Astrocyte (in vitro differentiated cells and primary cell): Measurements from ENCODE around the gene ABCC1.

Source experiments
- EZH2 ChIP-seq: IDR thresholded peaks from 2 replicates; pipeline ENCODE4 v1.6.1; 2012; ENCODE audit warnings: mild to moderate bottlenecking, low read length, inconsistent platforms; ENCODE audit not compliant: insufficient read depth
- TF ChIP-seq, protein P1 (sequence below): IDR thresholded peaks from 2 replicates; pipeline ENCODE4 v1.5.1; 2011; ENCODE audit warnings: low read depth, mild to moderate bottlenecking, inconsistent platforms, low read length, moderate library complexity; ENCODE audit not compliant: insufficient read depth

DNA sequence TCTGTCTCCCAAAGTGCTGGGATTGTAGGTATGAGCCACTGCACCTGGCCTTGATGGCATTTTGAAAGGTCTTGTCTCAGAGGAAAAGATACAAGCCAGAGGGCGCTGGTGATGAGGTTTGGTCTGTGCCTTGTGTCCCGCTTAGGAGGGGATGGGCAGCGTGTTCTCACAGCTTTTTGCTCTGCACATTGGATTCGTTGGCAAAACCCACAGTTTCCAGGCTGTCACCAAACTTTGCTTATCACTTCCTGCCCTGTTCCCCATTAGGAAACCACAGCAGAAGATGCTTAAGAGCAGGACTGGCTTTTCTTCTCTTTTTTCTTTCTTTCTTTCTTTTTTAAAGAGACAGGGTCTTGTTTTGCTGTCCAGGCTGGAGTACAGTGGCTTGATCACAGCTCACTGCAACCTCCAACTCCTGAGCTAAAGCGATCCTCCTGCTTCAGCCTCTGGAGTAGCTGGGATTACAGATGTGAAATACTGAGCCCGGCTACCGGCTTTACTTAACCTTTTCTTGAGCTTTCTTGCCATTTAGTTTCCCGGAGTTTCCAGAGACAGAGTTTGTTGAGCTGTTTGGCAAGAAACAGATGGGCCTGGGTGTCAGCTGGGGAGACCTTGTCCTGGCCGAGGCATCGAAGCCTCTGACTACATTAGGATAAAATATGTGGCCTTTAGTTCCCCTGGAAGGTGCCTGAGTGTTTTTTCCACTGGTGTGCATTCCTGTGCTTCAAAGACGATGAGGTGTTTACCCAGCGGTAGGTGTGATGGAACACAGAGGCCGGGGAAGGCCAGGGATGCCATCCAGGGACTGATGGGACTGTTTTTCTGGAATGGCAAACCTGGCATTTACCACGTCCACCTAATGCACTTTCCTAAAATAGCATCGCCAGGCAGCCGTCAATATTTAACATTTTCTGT, 112.9 kb downstream of the ABCC1 start:
- TF ChIP-seq, protein P1, sequence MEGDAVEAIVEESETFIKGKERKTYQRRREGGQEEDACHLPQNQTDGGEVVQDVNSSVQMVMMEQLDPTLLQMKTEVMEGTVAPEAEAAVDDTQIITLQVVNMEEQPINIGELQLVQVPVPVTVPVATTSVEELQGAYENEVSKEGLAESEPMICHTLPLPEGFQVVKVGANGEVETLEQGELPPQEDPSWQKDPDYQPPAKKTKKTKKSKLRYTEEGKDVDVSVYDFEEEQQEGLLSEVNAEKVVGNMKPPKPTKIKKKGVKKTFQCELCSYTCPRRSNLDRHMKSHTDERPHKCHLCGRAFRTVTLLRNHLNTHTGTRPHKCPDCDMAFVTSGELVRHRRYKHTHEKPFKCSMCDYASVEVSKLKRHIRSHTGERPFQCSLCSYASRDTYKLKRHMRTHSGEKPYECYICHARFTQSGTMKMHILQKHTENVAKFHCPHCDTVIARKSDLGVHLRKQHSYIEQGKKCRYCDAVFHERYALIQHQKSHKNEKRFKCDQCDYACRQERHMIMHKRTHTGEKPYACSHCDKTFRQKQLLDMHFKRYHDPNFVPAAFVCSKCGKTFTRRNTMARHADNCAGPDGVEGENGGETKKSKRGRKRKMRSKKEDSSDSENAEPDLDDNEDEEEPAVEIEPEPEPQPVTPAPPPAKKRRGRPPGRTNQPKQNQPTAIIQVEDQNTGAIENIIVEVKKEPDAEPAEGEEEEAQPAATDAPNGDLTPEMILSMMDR, result no peak
- no peak for TF ChIP-seq EZH2
